H9 (cell line): ENCODE measurements around the gene SEH1L. TPM values are rescaled to one million over a fixed set of nuclear protein-coding genes. Genes with fewer than 3 reads are reported as not detected.

Source experiments
- DNase-seq: peaks from one replicate; pipeline ENCODE4 v3.0.0-alpha.2; 2017
- H2AFZ ChIP-seq: one replicate; pipeline ENCODE4 v1.6.1; 2013; ENCODE audit warnings: mild to moderate bottlenecking, low read length, control low read depth, moderate library complexity
- H2AK5ac ChIP-seq: 2 replicates; pipeline ENCODE4 v1.6.1; 2013; ENCODE audit warnings: low read length, control low read depth, mixed read lengths; ENCODE audit not compliant: insufficient read length
- H2BK120ac ChIP-seq: one replicate; pipeline ENCODE4 v1.6.1; 2013; ENCODE audit warnings: low read depth, mild to moderate bottlenecking, low read length, control low read depth, inconsistent platforms; ENCODE audit not compliant: poor library complexity, severe bottlenecking
- H2BK12ac ChIP-seq: 2 replicates; pipeline ENCODE4 v1.6.1; 2013; ENCODE audit warnings: low read length, control low read depth, mixed read lengths, low read depth; ENCODE audit not compliant: insufficient read length
- H2BK15ac ChIP-seq: 2 replicates; pipeline ENCODE4 v1.6.1; 2013; ENCODE audit warnings: low read depth, low read length, control low read depth
- H2BK20ac ChIP-seq: one replicate; pipeline ENCODE4 v1.6.1; 2013; ENCODE audit warnings: low read depth, mild to moderate bottlenecking, low read length, control low read depth, inconsistent platforms; ENCODE audit not compliant: poor library complexity, severe bottlenecking
- H2BK5ac ChIP-seq: 2 replicates; pipeline ENCODE4 v1.6.1; 2013; ENCODE audit warnings: low read length, control low read depth, mixed read lengths; ENCODE audit not compliant: insufficient read length
- H3K14ac ChIP-seq: 2 replicates; pipeline ENCODE4 v1.6.1; 2013; ENCODE audit warnings: low read length, control low read depth; ENCODE audit not compliant: insufficient read depth
- H3K18ac ChIP-seq: 2 replicates; pipeline ENCODE4 v1.6.1; 2013; ENCODE audit warnings: low read depth, mild to moderate bottlenecking, mixed read lengths, low read length, control low read depth; ENCODE audit not compliant: insufficient read length
- H3K23ac ChIP-seq: 2 replicates; pipeline ENCODE4 v1.6.1; 2013; ENCODE audit warnings: low read length, control low read depth, mixed read lengths, low read depth; ENCODE audit not compliant: insufficient read length
- H3K23me2 ChIP-seq: 2 replicates; pipeline ENCODE4 v1.6.1; 2013; ENCODE audit warnings: low read depth, mild to moderate bottlenecking, mixed read lengths, low read length, control low read depth; ENCODE audit not compliant: insufficient read length, poor library complexity, severe bottlenecking
- H3K27ac ChIP-seq: 2 replicates; pipeline ENCODE4 v1.5.1; 2013; ENCODE audit warnings: low read length, control low read depth, mixed read lengths, low read depth; ENCODE audit not compliant: insufficient read length
- H3K27me3 ChIP-seq: 2 replicates; pipeline ENCODE4 v1.6.1; 2013; ENCODE audit warnings: low read length, control low read depth, inconsistent platforms; ENCODE audit not compliant: insufficient read depth
- H3K4ac ChIP-seq: 2 replicates; pipeline ENCODE4 v1.6.1; 2013; ENCODE audit warnings: low read depth, mild to moderate bottlenecking, control low read depth, inconsistent platforms, low read length, moderate library complexity
- H3K4me1 ChIP-seq: 2 replicates; pipeline ENCODE4 v1.6.1; 2013; ENCODE audit warnings: low read length, control low read depth, inconsistent platforms; ENCODE audit not compliant: insufficient read depth
- H3K4me2 ChIP-seq: 2 replicates; pipeline ENCODE4 v1.6.1; 2013; ENCODE audit warnings: low read length, control low read depth, mixed read lengths; ENCODE audit not compliant: insufficient read length, insufficient read depth
- H3K56ac ChIP-seq: 2 replicates; pipeline ENCODE4 v1.6.1; 2013; ENCODE audit warnings: low read depth, mild to moderate bottlenecking, mixed read lengths, low read length, control low read depth; ENCODE audit not compliant: insufficient read length
- H3K79me1 ChIP-seq: 2 replicates; pipeline ENCODE4 v1.6.1; 2013; ENCODE audit warnings: low read depth, mild to moderate bottlenecking, moderate library complexity, low read length, control low read depth, inconsistent platforms; ENCODE audit not compliant: insufficient read depth, poor library complexity, severe bottlenecking
- H3K79me2 ChIP-seq: 2 replicates; pipeline ENCODE4 v1.6.1; 2013; ENCODE audit warnings: low read length, control low read depth, inconsistent platforms; ENCODE audit not compliant: insufficient read depth
- H3K9ac ChIP-seq: 2 replicates; pipeline ENCODE4 v1.6.1; 2013; ENCODE audit warnings: low read length, control low read depth, mixed read lengths; ENCODE audit not compliant: insufficient read length; ENCODE audit errors: extremely low read depth
- H3K9me3 ChIP-seq: one replicate; pipeline ENCODE4 v1.6.1; 2013; ENCODE audit warnings: low read depth, low read length, inconsistent platforms; ENCODE audit not compliant: control insufficient read depth
- H3T11ph ChIP-seq: one replicate; pipeline ENCODE4 v1.6.1; 2013; ENCODE audit warnings: mild to moderate bottlenecking, low read length, control low read depth, inconsistent platforms
- H4K20me1 ChIP-seq: one replicate; pipeline ENCODE4 v1.6.1; 2013; ENCODE audit not compliant: control insufficient read depth, insufficient read length, insufficient read depth
- H4K5ac ChIP-seq: 2 replicates; pipeline ENCODE4 v1.6.1; 2013; ENCODE audit warnings: low read depth, mild to moderate bottlenecking, mixed read lengths, low read length, control low read depth; ENCODE audit not compliant: insufficient read length
- H4K8ac ChIP-seq: replicated peaks from 2 replicates; pipeline ENCODE4 v1.6.1; 2013; ENCODE audit warnings: low read length, control low read depth, mixed read lengths, low read depth; ENCODE audit not compliant: insufficient read length
- H4K91ac ChIP-seq: 2 replicates; pipeline ENCODE4 v1.6.1; 2013; ENCODE audit warnings: low read depth, mild to moderate bottlenecking, moderate library complexity, mixed read lengths, low read length, control low read depth; ENCODE audit not compliant: insufficient read length
- H3K27ac Mint-ChIP-seq, 3 experiments: 2 replicates in 2 of 3; 3 replicates in 1 of 3; pipeline ENCODE4 v1.8.0; 2020 to 2021; ENCODE audit warnings: mixed read lengths in 3 of 3, mild to moderate bottlenecking in 1 of 3, moderate library complexity in 1 of 3
- H3K27me3 Mint-ChIP-seq: 2 replicates; pipeline ENCODE4 v1.8.0; 2021; ENCODE audit warnings: low read depth, mild to moderate bottlenecking, moderate library complexity, mixed read lengths
- H3K36me3 Mint-ChIP-seq, 3 experiments: 2 replicates in 2 of 3; 3 replicates in 1 of 3; pipeline ENCODE4 v1.8.0; 2020 to 2021; ENCODE audit warnings: low read depth in 3 of 3, mixed read lengths in 3 of 3; ENCODE audit not compliant: insufficient read depth in 1 of 3
- H3K4me1 Mint-ChIP-seq, 2 experiments: 2 replicates each; pipeline ENCODE4 v1.8.0; 2020; ENCODE audit warnings: mixed read lengths in 2 of 2
- H3K4me3 Mint-ChIP-seq, 2 experiments: 2 replicates in 1 of 2; 3 replicates in 1 of 2; pipeline ENCODE4 v1.8.0; 2020 to 2021; ENCODE audit warnings: mild to moderate bottlenecking in 2 of 2, mixed read lengths in 2 of 2, moderate library complexity in 1 of 2
- H3K9me3 Mint-ChIP-seq, 2 experiments: 2 replicates in 1 of 2; 3 replicates in 1 of 2; pipeline ENCODE4 v1.8.0; 2020; ENCODE audit warnings: mild to moderate bottlenecking in 2 of 2, mixed read lengths in 2 of 2, moderate library complexity in 1 of 2
- WGBS: extraction: QIAGEN DNeasy Blood & Tissue Kit; methylation state at CpG from one replicate; pipeline ENCODE4 v1.1.7; 2013; ENCODE audit warnings: missing lambda C conversion rate, low lambda C conversion rate, mixed read lengths; ENCODE audit not compliant: insufficient read length; ENCODE audit errors: extremely low coverage; 5-methylcytosine and 5-hydroxymethylcytosine counted together
- total RNA-seq: library from RNA; stranded (reverse); gene quantifications from 2 replicates; pipeline ENCODE4 v1.2.1, GENCODE V29; 2021
- TF ChIP-seq, protein P1 (sequence below): fragments of 200-600 bp; sonication (generic); conservative IDR thresholded peaks from 3 replicates; pipeline ENCODE4 v1.8.0; 2021; ENCODE audit warnings: antibody characterized with exemption, mild to moderate bottlenecking

Gene SEH1L
- total RNA-seq, 1 experiment from 2014 or later = 97.2 TPM

DNA sequence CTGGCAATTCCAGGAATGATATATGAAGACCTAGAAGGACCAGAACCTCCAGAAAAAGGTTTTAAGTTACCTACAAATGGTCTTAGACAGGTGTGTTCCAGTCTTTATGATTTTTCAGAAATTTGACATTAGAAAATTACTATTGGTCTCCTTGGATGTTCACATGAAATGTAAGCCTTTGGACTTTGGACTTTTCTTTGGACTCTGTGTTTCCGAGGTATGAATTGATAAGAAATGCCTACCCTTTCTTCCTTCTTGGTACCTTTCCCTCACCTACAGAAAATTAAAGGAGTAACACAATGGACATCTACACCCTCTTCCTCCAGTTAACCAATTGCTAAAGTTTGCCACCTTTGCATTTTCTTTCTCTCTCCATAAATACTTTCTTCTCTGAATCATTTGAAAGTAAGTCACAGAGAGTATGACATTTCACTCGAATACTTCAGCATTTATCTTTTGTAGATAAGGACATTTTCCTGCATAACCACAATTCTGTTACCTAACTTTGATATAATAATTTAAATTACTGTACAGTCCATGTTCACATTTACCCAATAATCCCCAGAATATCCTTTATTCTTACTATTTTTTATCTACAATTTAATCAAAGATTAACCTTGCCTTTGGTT is 69.5 kb downstream of the SEH1L start:
- Histone ChIP-seq H3K14ac (no peak overlapping the region), H3K23ac (no peak overlapping the region), H4K8ac (no peak overlapping the region), H3T11ph (no peak overlapping the region), H3K27me3 (no peaks in the 10 kb centered on the region), H4K91ac (no peak overlapping the region), H3K9me3 (no peaks in the 10 kb centered on the region), H2BK120ac (no peak overlapping the region), H2BK20ac (no peak overlapping the region), H2BK12ac (no peak overlapping the region), H4K5ac (no peak overlapping the region), H3K9ac (no peak overlapping the region), H2AFZ (no peak overlapping the region), H3K4me2 (no peak overlapping the region), H3K4ac (no peak overlapping the region), H3K56ac (no peak overlapping the region), H4K20me1 (no peaks in the 10 kb centered on the region), H3K18ac (no peak overlapping the region), H3K79me2 (no peaks in the 10 kb centered on the region), H2BK15ac (no peak overlapping the region), H3K27ac (no peak overlapping the region), H2AK5ac (no peak overlapping the region), H3K79me1 (no peaks in the 10 kb centered on the region), H2BK5ac (no peak overlapping the region), H3K4me1 (no peaks in the 10 kb centered on the region), H3K23me2 (no peaks in the 10 kb centered on the region)
- H3K9me3 Mint-ChIP-seq = no peaks in the 10 kb centered on the region
- TF ChIP-seq, protein P1, sequence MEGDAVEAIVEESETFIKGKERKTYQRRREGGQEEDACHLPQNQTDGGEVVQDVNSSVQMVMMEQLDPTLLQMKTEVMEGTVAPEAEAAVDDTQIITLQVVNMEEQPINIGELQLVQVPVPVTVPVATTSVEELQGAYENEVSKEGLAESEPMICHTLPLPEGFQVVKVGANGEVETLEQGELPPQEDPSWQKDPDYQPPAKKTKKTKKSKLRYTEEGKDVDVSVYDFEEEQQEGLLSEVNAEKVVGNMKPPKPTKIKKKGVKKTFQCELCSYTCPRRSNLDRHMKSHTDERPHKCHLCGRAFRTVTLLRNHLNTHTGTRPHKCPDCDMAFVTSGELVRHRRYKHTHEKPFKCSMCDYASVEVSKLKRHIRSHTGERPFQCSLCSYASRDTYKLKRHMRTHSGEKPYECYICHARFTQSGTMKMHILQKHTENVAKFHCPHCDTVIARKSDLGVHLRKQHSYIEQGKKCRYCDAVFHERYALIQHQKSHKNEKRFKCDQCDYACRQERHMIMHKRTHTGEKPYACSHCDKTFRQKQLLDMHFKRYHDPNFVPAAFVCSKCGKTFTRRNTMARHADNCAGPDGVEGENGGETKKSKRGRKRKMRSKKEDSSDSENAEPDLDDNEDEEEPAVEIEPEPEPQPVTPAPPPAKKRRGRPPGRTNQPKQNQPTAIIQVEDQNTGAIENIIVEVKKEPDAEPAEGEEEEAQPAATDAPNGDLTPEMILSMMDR = no peak
- DNase-seq = no peak
- H3K27me3 Mint-ChIP-seq = no peaks in the 10 kb centered on the region
- no peak overlapping the region for H3K27ac Mint-ChIP-seq
- WGBS = no CpG with 5 or more reads among the region's 2 CpGs
- no peak overlapping the region for H3K4me3 Mint-ChIP-seq
- H3K4me1 Mint-ChIP-seq = no peaks in the 10 kb centered on the region
- H3K36me3 Mint-ChIP-seq = peaks cover 31 to 82% (median 73%) of the 10 kb centered on the region in 3 experiments
